Progenitor cell of endocrine pancreas (in vitro differentiated cells): ENCODE data around the gene ARID4A. TPM values are rescaled to one million over a fixed set of nuclear protein-coding genes. Genes with fewer than 3 reads are reported as not detected.

Experiments
- DNase-seq: peaks from one replicate; pipeline ENCODE4 v3.0.0; 2021; ENCODE audit warnings: low spot score; ENCODE audit not compliant: unreplicated experiment
- H3K27ac Mint-ChIP-seq: 2 replicates; pipeline ENCODE4 v1.8.0; 2021; ENCODE audit warnings: mild to moderate bottlenecking, moderate library complexity, mixed read lengths
- H3K27me3 Mint-ChIP-seq: 2 replicates; pipeline ENCODE4 v1.8.0; 2021; ENCODE audit warnings: mixed read lengths
- H3K36me3 Mint-ChIP-seq: 2 replicates; pipeline ENCODE4 v1.8.0; 2022; ENCODE audit warnings: mixed read lengths; ENCODE audit not compliant: insufficient read depth
- H3K4me1 Mint-ChIP-seq: 2 replicates; pipeline ENCODE4 v1.8.0; 2021; ENCODE audit warnings: low read depth, mixed read lengths
- H3K4me3 Mint-ChIP-seq: 2 replicates; pipeline ENCODE4 v1.8.0; 2021; ENCODE audit warnings: low read depth, mild to moderate bottlenecking, moderate library complexity, mixed read lengths
- H3K9me3 Mint-ChIP-seq: 2 replicates; pipeline ENCODE4 v1.8.0; 2021; ENCODE audit warnings: low read depth, mixed read lengths
- CTCF ChIP-seq: fragments of 200-600 bp; sonication (generic); IDR thresholded peaks from one replicate; pipeline ENCODE4 v1.5.0; 2021; ENCODE audit warnings: antibody characterized with exemption, mild to moderate bottlenecking; ENCODE audit not compliant: unreplicated experiment
- total RNA-seq: library from RNA; stranded (reverse); gene quantifications from 2 replicates; pipeline ENCODE4 v1.2.1, GENCODE V29; 2021

Gene ARID4A
- total RNA-seq, 1 donor from 2014 or later = 35.1 TPM

- peaks cover 31% of the 10 kb centered on the region for H3K36me3 Mint-ChIP-seq
- no peak overlapping the region for H3K4me3 Mint-ChIP-seq
These were observed 4.2 kb upstream of the ARID4A start for GRCh38 chr14:58294201-58294600.

GRCh38 chr14:58296726-58297125 is 1.6 kb upstream of the ARID4A start:
- peaks cover 20% of the 10 kb centered on the region for H3K36me3 Mint-ChIP-seq
- no peak overlapping the region for H3K4me3 Mint-ChIP-seq
- no peaks in the 10 kb centered on the region for H3K9me3 Mint-ChIP-seq
- no peak for DNase-seq
- peaks cover 17% of the 10 kb centered on the region for H3K4me1 Mint-ChIP-seq
- H3K27me3 Mint-ChIP-seq = no peaks in the 10 kb centered on the region
- no peak for TF ChIP-seq CTCF
- no peak overlapping the region for H3K27ac Mint-ChIP-seq

More at GRCh38 chr14:58294201-58294600, 4.2 kb upstream of the ARID4A start:
- no peaks in the 10 kb centered on the region for H3K9me3 Mint-ChIP-seq
- no peak for DNase-seq
- H3K27me3 Mint-ChIP-seq = no peaks in the 10 kb centered on the region
- H3K4me1 Mint-ChIP-seq = peaks cover 13% of the 10 kb centered on the region
- H3K27ac Mint-ChIP-seq = no peak overlapping the region
- TF ChIP-seq CTCF = no peak

GRCh38 chr14:58297412-58297761 is 968 bp upstream of the ARID4A start:
- Mint-ChIP-seq H3K36me3 (peaks cover 20% of the 10 kb centered on the region), H3K27me3 (no peaks in the 10 kb centered on the region), H3K27ac (no peak overlapping the region), H3K4me1 (peaks cover 17% of the 10 kb centered on the region), H3K4me3 (no peak overlapping the region), H3K9me3 (no peaks in the 10 kb centered on the region)
- no peak for TF ChIP-seq CTCF
- no peak for DNase-seq

GRCh38 chr14:58297762-58298476 is 436 bp upstream of the ARID4A start:
- Mint-ChIP-seq H3K4me1 (peaks cover 17% of the 10 kb centered on the region), H3K9me3 (no peaks in the 10 kb centered on the region), H3K36me3 (peaks cover 17% of the 10 kb centered on the region), H3K4me3 (no peak overlapping the region), H3K27me3 (no peaks in the 10 kb centered on the region), H3K27ac (no peak overlapping the region)
- TF ChIP-seq CTCF = no peak
- DNase-seq = peak; percentile 95

GRCh38 chr14:58299401-58300330 is 1.3 kb downstream of the ARID4A start:
- DNase-seq = peak; percentile 17
- H3K27me3 Mint-ChIP-seq = no peaks in the 10 kb centered on the region
- H3K27ac Mint-ChIP-seq = peak overlapping the region; percentile 98
- peaks cover 16% of the 10 kb centered on the region for H3K36me3 Mint-ChIP-seq
- H3K4me3 Mint-ChIP-seq = peak overlapping the region; percentile 98
- H3K4me1 Mint-ChIP-seq = peaks cover 17% of the 10 kb centered on the region
- H3K9me3 Mint-ChIP-seq = no peaks in the 10 kb centered on the region
- TF ChIP-seq CTCF = no peak
